ENCODE data around the gene TLK1.

Gene TLK1

DNA sequence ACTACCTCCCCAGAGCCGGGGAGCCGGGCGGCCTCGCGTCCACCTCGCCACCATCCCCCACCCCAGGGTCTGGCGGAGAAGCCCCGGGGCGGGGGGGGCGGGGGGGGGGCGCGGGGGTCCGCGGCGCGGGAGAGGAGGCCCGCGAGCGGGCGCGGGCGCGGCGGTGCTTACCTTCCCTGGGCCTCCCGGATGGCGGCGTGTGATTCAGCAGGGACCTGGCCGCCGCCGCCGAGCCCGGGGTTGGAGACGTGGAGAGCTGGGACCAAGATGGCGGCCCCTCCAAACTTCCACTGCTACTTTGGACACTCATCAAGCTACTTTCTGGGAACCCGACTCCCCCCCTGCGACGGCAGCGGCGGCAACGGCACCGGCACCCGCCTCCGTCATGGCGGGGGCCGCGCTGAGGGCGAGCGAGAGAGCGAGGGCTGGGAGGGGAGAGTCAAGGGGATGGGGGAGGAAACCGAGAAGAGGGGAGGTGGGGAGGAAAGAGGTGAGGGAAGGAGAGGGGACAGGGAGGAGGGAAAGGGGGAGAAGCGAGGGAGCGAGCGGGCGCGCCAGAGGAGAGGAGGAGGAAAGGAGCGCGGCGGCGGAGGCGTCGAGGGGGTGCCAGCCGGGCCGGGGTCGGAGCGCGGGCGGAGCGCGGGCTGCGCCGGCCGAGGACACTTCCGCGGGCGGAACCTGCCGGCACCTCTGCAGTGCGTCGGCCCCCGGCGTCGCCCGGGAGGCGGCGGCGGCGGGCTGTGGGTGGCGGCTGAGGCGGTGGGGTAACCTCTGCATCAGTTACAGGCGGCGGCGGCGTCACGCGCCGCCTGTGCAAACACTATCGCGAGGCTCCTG lies at the start of gene TLK1:
TLK1 (minus strand) TSS at position 775 of the 837 bp plus-strand sequence; CDS start at position 310, 465 bp downstream.
- Histone ChIP-seq H3K4me1 (ENCODE audit: control insufficient read depth, insufficient read depth, low read length) (peaks cover 8% of the 10 kb centered on the region), H3K36me3 (ENCODE audit: control insufficient read depth, insufficient read depth, low read length) (no peaks in the 10 kb centered on the region)

DNA sequence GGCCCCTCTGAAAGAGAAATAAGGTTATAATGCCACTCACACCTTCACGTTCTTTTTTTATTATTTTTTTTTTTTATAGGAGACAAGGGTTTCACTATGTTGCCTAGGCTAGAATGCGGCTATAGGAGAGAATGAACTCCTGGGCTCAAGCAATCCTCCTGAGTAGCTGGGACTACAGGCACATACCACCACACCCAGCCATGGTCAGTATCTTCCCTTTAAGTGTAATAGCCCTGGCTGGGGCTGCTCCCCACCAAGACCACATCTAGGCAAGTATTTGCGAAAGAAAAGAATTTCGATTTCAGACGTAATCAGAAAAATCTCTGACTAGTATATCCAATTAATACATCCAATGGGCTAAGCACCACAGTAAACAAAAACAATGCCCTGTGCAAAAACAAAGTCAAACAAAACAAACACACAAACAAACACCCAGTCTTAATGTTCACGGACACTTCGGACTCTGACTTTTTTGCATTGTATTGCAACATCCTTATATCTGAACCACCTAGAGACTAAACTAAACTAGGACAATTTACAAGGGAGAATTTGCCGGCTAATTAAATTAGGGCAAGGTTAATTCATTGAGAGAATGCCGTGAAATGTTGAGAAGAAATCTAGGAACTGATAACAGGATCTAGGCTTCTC lies 49.6 kb upstream of the TLK1 start:
- H3K27ac ChIP-seq (ENCODE audit: low read depth, low read length): no peak overlapping the region

More for the DNA sequence above, at the start of gene TLK1:
- Histone ChIP-seq H3K4me3 (ENCODE audit: low read length) (peak within 1 kb of the TSS; percentile 90), H3K9ac (ENCODE audit: low read length) (peak within 1 kb of the TSS; percentile 66), H3K27ac (ENCODE audit: low read depth, low read length) (peak within 1 kb of the TSS; percentile 98), H3K27me3 (ENCODE audit: control insufficient read depth, insufficient read depth, low read length) (no peaks in the 10 kb centered on the region)

DNA sequence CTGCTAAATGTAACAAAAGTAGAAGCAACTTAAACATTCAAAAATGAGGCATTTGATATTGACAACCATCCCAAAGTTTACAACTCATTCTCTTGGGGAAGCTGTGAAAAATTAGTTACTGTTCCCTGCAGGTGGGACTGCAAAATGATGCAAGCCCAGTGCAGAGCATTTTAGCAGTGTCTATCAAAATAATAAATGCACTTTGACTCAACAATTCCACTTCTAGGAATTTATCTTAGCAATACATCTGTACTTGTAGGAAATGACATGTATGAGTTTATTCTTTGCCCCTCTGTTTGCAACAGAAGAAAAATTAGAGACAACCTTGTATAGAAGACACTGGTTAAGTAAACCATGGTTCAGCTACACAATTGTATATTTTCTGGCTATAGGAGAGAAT lies 48.0 kb upstream of the TLK1 start:
- H3K4me1 ChIP-seq (ENCODE audit: control insufficient read depth, insufficient read depth, low read length): no peaks in the 10 kb centered on the region
- H3K4me3 ChIP-seq (ENCODE audit: low read length): no peak overlapping the region
- H3K27ac ChIP-seq (ENCODE audit: low read depth, low read length): no peak overlapping the region
- no peak overlapping the region for H3K9ac ChIP-seq (ENCODE audit: low read length)
- H3K36me3 ChIP-seq (ENCODE audit: control insufficient read depth, insufficient read depth, low read length): no peaks in the 10 kb centered on the region
- H3K27me3 ChIP-seq (ENCODE audit: control insufficient read depth, insufficient read depth, low read length): no peaks in the 10 kb centered on the region

More for the DNA sequence above, 49.6 kb upstream of the TLK1 start:
- Histone ChIP-seq H3K9ac (ENCODE audit: low read length) (no peak overlapping the region), H3K4me3 (ENCODE audit: low read length) (peak overlapping the region; percentile 1), H3K4me1 (ENCODE audit: control insufficient read depth, insufficient read depth, low read length) (no peaks in the 10 kb centered on the region), H3K27me3 (ENCODE audit: control insufficient read depth, insufficient read depth, low read length) (no peaks in the 10 kb centered on the region), H3K36me3 (ENCODE audit: control insufficient read depth, insufficient read depth, low read length) (no peaks in the 10 kb centered on the region)

DNA sequence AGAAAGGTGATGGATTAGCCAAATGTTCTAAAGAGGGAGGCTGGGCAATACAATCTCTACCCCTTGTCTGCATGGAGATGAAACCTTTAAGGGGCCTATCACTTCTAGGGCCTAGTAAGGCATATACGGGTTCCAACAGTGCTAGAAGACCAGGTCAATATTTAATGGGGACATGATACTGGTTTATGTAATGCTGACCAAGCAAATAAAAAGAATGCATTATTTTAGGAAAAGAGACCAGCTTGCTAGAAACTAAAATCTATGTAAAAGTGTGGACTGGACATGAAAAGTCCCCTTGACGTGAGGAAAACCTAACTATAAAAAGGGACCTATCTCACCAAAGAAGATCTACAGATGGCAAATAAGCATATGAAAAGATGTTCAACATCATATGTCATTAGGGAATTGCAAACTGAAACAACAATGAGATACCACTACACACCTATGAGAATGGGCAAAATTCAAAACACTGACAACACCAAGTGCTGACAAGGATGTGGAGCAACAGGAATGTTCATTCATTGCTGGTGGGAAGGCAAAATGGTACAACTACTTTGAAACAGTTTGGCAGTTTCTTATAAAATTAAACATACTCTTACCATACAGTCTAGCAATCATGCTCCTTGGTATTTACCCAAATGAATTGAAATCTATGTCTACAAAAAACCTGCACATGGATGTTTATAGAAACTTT lies 45.9 kb upstream of the TLK1 start:
- H3K27me3 ChIP-seq (ENCODE audit: control insufficient read depth, insufficient read depth, low read length): no peaks in the 10 kb centered on the region
- H3K36me3 ChIP-seq (ENCODE audit: control insufficient read depth, insufficient read depth, low read length): no peaks in the 10 kb centered on the region
- H3K9ac ChIP-seq (ENCODE audit: low read length): no peak overlapping the region
- H3K27ac ChIP-seq (ENCODE audit: low read depth, low read length): no peak overlapping the region
- H3K4me3 ChIP-seq (ENCODE audit: low read length): no peak overlapping the region
- no peaks in the 10 kb centered on the region for H3K4me1 ChIP-seq (ENCODE audit: control insufficient read depth, insufficient read depth, low read length)

- Histone ChIP-seq H3K4me1 (ENCODE audit: control insufficient read depth, insufficient read depth, low read length) (no peaks in the 10 kb centered on the region), H3K4me3 (ENCODE audit: low read length) (no peak overlapping the region), H3K27me3 (ENCODE audit: control insufficient read depth, insufficient read depth, low read length) (no peaks in the 10 kb centered on the region), H3K27ac (ENCODE audit: low read depth, low read length) (no peak overlapping the region), H3K9ac (ENCODE audit: low read length) (no peak overlapping the region), H3K36me3 (ENCODE audit: control insufficient read depth, insufficient read depth, low read length) (no peaks in the 10 kb centered on the region)
Measured at GRCh38 chr2:171205551-171205950, 44.9 kb upstream of the TLK1 start.

GRCh38 chr2:171201767-171202166 lies 41.1 kb upstream of the TLK1 start:
- H3K4me3 ChIP-seq (ENCODE audit: low read length): no peak overlapping the region
- H3K36me3 ChIP-seq (ENCODE audit: control insufficient read depth, insufficient read depth, low read length): no peaks in the 10 kb centered on the region
- no peak overlapping the region for H3K27ac ChIP-seq (ENCODE audit: low read depth, low read length)
- no peak overlapping the region for H3K9ac ChIP-seq (ENCODE audit: low read length)
- H3K4me1 ChIP-seq (ENCODE audit: control insufficient read depth, insufficient read depth, low read length): no peaks in the 10 kb centered on the region
- H3K27me3 ChIP-seq (ENCODE audit: control insufficient read depth, insufficient read depth, low read length): no peaks in the 10 kb centered on the region

DNA sequence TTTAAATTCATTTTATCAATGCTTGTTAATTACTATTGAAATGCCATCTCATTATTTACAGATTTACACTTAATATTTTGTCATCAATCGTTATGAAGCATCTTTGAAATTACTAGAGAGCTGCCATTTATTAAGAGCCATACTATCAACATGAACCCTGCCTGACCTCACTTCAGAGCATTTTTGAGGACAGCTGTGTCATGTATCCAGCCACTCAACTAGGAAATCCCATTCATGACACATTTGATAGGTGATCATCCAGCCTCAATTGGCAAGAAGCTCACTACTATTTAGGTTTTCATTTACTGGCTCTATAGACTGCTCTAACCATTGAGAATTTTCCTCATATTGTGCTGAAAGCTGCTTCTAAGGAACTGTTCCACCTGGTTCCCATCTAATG lies 40.6 kb upstream of the TLK1 start:
- Histone ChIP-seq H3K4me1 (ENCODE audit: control insufficient read depth, insufficient read depth, low read length) (no peaks in the 10 kb centered on the region), H3K27ac (ENCODE audit: low read depth, low read length) (no peak overlapping the region), H3K27me3 (ENCODE audit: control insufficient read depth, insufficient read depth, low read length) (no peaks in the 10 kb centered on the region), H3K36me3 (ENCODE audit: control insufficient read depth, insufficient read depth, low read length) (no peaks in the 10 kb centered on the region), H3K9ac (ENCODE audit: low read length) (no peak overlapping the region), H3K4me3 (ENCODE audit: low read length) (no peak overlapping the region)

DNA sequence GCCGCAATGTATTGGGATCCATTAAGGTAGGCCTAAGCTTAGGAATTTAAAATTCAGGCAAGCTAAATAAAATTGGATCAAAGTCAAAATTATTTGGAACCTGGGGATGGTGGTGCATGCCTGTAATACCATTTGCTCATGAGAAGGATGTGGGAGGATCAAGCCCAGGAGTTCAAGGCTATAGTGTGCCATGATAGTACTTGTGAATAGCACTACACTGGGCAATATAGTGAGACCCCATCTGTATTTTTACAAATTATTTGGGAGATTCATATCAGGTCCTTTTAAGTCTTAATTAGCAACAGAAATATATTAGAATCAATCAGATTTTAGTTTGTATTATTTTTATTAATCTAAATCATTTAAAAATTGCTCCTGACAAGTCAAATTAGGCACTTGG lies 39.8 kb upstream of the TLK1 start:
- H3K9ac ChIP-seq (ENCODE audit: low read length): no peak overlapping the region
- H3K4me1 ChIP-seq (ENCODE audit: control insufficient read depth, insufficient read depth, low read length): no peaks in the 10 kb centered on the region
- no peaks in the 10 kb centered on the region for H3K36me3 ChIP-seq (ENCODE audit: control insufficient read depth, insufficient read depth, low read length)
- H3K27ac ChIP-seq (ENCODE audit: low read depth, low read length): no peak overlapping the region
- no peak overlapping the region for H3K4me3 ChIP-seq (ENCODE audit: low read length)
- H3K27me3 ChIP-seq (ENCODE audit: control insufficient read depth, insufficient read depth, low read length): no peaks in the 10 kb centered on the region

DNA sequence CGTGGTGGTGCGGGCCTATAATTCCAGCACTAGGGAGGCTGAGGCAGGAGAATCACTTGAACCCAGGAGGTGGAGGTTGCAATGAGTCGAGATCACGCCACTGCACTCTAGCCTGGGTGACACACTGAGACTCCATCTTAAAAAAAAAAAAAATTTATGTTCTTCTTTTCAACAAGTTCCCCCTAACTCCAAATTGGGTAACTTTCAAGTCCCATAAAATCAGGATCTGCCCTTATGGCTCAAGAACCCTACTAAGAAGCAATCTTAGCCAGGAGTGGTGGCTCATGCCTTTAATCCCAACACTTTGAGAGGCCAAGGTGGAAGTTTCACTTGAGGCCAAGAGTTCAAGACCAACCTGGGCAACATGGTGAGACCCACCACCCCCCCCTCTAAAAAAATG lies 30.3 kb upstream of the TLK1 start:
- Histone ChIP-seq H3K27ac (ENCODE audit: low read depth, low read length) (no peak overlapping the region), H3K36me3 (ENCODE audit: control insufficient read depth, insufficient read depth, low read length) (no peaks in the 10 kb centered on the region), H3K4me1 (ENCODE audit: control insufficient read depth, insufficient read depth, low read length) (no peaks in the 10 kb centered on the region), H3K9ac (ENCODE audit: low read length) (no peak overlapping the region), H3K4me3 (ENCODE audit: low read length) (no peak overlapping the region), H3K27me3 (ENCODE audit: control insufficient read depth, insufficient read depth, low read length) (no peaks in the 10 kb centered on the region)

DNA sequence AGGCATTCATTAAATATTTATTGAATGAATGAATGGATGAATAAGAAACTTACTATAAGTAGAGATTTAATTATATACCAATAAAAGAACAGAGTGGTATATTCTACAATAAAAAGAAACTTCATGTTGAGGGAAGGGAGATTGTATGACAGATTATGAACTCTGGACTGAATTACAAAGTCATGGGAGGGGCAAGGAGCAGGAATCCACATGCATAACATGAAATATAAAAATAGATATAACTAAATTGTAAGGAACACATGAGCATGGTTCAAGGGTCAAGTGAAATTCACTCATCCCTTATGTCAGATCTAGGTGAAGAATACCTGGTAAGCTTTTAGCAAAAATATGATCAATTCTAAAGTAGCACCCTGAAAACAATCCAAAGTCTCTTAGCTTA lies 27.1 kb upstream of the TLK1 start:
- H3K4me1 ChIP-seq (ENCODE audit: control insufficient read depth, insufficient read depth, low read length): peaks cover 7% of the 10 kb centered on the region
- H3K4me3 ChIP-seq (ENCODE audit: low read length): no peak overlapping the region
- H3K9ac ChIP-seq (ENCODE audit: low read length): no peak overlapping the region
- no peaks in the 10 kb centered on the region for H3K36me3 ChIP-seq (ENCODE audit: control insufficient read depth, insufficient read depth, low read length)
- no peaks in the 10 kb centered on the region for H3K27me3 ChIP-seq (ENCODE audit: control insufficient read depth, insufficient read depth, low read length)
- no peak overlapping the region for H3K27ac ChIP-seq (ENCODE audit: low read depth, low read length)

DNA sequence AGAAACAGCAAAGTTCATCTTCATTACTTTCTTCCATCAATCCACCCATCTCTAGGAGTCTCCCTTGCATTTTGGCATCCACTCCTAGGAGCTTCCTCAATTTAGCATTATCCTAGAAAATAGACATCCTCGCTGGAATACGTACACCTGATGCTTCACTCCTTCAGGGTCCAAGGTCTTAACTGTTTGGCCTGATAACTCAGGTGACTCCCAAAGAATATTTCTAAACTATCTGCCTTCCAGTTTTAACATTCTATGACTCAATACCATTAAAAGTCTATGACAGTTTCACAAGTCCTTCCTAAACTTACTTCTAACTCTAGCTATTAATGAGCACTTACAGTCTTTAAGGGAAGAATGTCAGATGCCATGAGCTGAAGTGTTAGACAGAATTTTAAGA lies 26.5 kb upstream of the TLK1 start:
- no peaks in the 10 kb centered on the region for H3K27me3 ChIP-seq (ENCODE audit: control insufficient read depth, insufficient read depth, low read length)
- H3K4me3 ChIP-seq (ENCODE audit: low read length): no peak overlapping the region
- H3K27ac ChIP-seq (ENCODE audit: low read depth, low read length): no peak overlapping the region
- peaks cover 7% of the 10 kb centered on the region for H3K4me1 ChIP-seq (ENCODE audit: control insufficient read depth, insufficient read depth, low read length)
- H3K36me3 ChIP-seq (ENCODE audit: control insufficient read depth, insufficient read depth, low read length): no peaks in the 10 kb centered on the region
- no peak overlapping the region for H3K9ac ChIP-seq (ENCODE audit: low read length)

- H3K9ac ChIP-seq (ENCODE audit: low read length): no peak overlapping the region
- no peak overlapping the region for H3K4me3 ChIP-seq (ENCODE audit: low read length)
- no peaks in the 10 kb centered on the region for H3K27me3 ChIP-seq (ENCODE audit: control insufficient read depth, insufficient read depth, low read length)
- H3K36me3 ChIP-seq (ENCODE audit: control insufficient read depth, insufficient read depth, low read length): no peaks in the 10 kb centered on the region
- H3K4me1 ChIP-seq (ENCODE audit: control insufficient read depth, insufficient read depth, low read length): peaks cover 7% of the 10 kb centered on the region
- H3K27ac ChIP-seq (ENCODE audit: low read depth, low read length): no peak overlapping the region
Measured at GRCh38 chr2:171185941-171186340, 25.2 kb upstream of the TLK1 start.
